ENCODE results near the gene CLNK.
A peak's percentile ranks its signal among the peaks of the same experiment; 100 is the strongest.

The CLNK gene

GRCh38 chr4:10701161-10701560, 16.6 kb upstream of the CLNK start:
- DNase-seq = no peak

GRCh38 chr4:10698172-10698571, 13.6 kb upstream of the CLNK start:
- DNase-seq = no peak

- DNase-seq = no peak
Measured at GRCh38 chr4:10697086-10697485, 12.5 kb upstream of the CLNK start.

- DNase-seq = no peak
Measured at GRCh38 chr4:10696253-10696652, 11.7 kb upstream of the CLNK start.

- no peak for DNase-seq
Measured at GRCh38 chr4:10694828-10695209, 10.3 kb upstream of the CLNK start.

GRCh38 chr4:10694151-10694827, 9.7 kb upstream of the CLNK start:
- DNase-seq = no peak

GRCh38 chr4:10691651-10692050, 7.1 kb upstream of the CLNK start:
- DNase-seq = no peak

GRCh38 chr4:10690185-10690907, 5.8 kb upstream of the CLNK start:
- no peak for DNase-seq

GRCh38 chr4:10688846-10689245, 4.3 kb upstream of the CLNK start:
- no peak for DNase-seq

GRCh38 chr4:10688022-10688421, 3.5 kb upstream of the CLNK start:
- DNase-seq = no peak

GRCh38 chr4:10687526-10687925, 3.0 kb upstream of the CLNK start:
- no peak for DNase-seq

GRCh38 chr4:10682397-10682796, 2.2 kb downstream of the CLNK start:
- DNase-seq = no peak

- DNase-seq = no peak
Measured at GRCh38 chr4:10677796-10678497, 6.6 kb downstream of the CLNK start.

GRCh38 chr4:10673817-10674369, 10.7 kb downstream of the CLNK start:
- no peak for DNase-seq

GRCh38 chr4:10672379-10672778, 12.2 kb downstream of the CLNK start:
- DNase-seq = no peak

GRCh38 chr4:10671799-10672198, 12.8 kb downstream of the CLNK start:
- no peak for DNase-seq

GRCh38 chr4:10671366-10671765, 13.2 kb downstream of the CLNK start:
- peak; percentile 50 for DNase-seq

GRCh38 chr4:10670321-10670720, 14.2 kb downstream of the CLNK start:
- no peak for DNase-seq

GRCh38 chr4:10667701-10668326, 16.8 kb downstream of the CLNK start:
- DNase-seq = no peak

GRCh38 chr4:10666616-10667015, 18.0 kb downstream of the CLNK start:
- DNase-seq = no peak

- DNase-seq = no peak
Measured at GRCh38 chr4:10664408-10664807, 20.2 kb downstream of the CLNK start.

- DNase-seq = no peak
Measured at GRCh38 chr4:10662937-10663336, 21.6 kb downstream of the CLNK start.

- no peak for DNase-seq
Measured at GRCh38 chr4:10661047-10661446, 23.5 kb downstream of the CLNK start.

Measured in CD4-positive, alpha-beta T cell treated with Interleukin-12 subunit alpha and Interleukin-12 subunit beta, for 1 hour (primary cell).